GM20431 (cell line): ENCODE data around the gene GRIK2.

ENCODE experiments used
- in situ Hi-C: fragments of 300-500 bp; cut with MseI, MboI; formaldehyde crosslinking; loops from one replicate; pipeline ENCODE4 v1.15.0; 2020; ENCODE audit warnings: low sequenced_read_pairs; ENCODE audit not compliant: unreplicated experiment

GRIK2 gene

GRCh38 chr6:101931766-101932165 lies 538.3 kb downstream of the GRIK2 start:
- in situ Hi-C loops: no loop called here

- in situ Hi-C loops: no loop called here
Measured at GRCh38 chr6:101932704-101933103, 539.2 kb downstream of the GRIK2 start.

GRCh38 chr6:101935732-101936131 lies 542.2 kb downstream of the GRIK2 start:
- in situ Hi-C loops: no loop called here

- in situ Hi-C loops: no loop called here
Measured at GRCh38 chr6:101936516-101936915, 543.0 kb downstream of the GRIK2 start.

- in situ Hi-C loops: no loop called here
Measured at GRCh38 chr6:101937108-101937507, 543.6 kb downstream of the GRIK2 start.

GRCh38 chr6:101940391-101940790 lies 546.9 kb downstream of the GRIK2 start:
- in situ Hi-C loops: no loop called here

- in situ Hi-C loops: no loop called here
Measured at GRCh38 chr6:101956961-101957360, 563.5 kb downstream of the GRIK2 start.

- in situ Hi-C loops: no loop called here
Measured at GRCh38 chr6:101961357-101961756, 567.8 kb downstream of the GRIK2 start.

GRCh38 chr6:101980924-101981323 lies 587.4 kb downstream of the GRIK2 start:
- in situ Hi-C loops: no loop called here

- in situ Hi-C loops: no loop called here
Measured at GRCh38 chr6:101986476-101986875, 593.0 kb downstream of the GRIK2 start.

- in situ Hi-C loops: no loop called here
Measured at GRCh38 chr6:101992286-101992685, 598.8 kb downstream of the GRIK2 start.

- in situ Hi-C loops: no loop called here
Measured at GRCh38 chr6:101994521-101994920, 601.0 kb downstream of the GRIK2 start.

- in situ Hi-C loops: no loop called here
Measured at GRCh38 chr6:102015431-102015830, 621.9 kb downstream of the GRIK2 start.

GRCh38 chr6:102022281-102022680 lies 628.8 kb downstream of the GRIK2 start:
- in situ Hi-C loops: no loop called here

GRCh38 chr6:102022803-102023202 lies 629.3 kb downstream of the GRIK2 start:
- in situ Hi-C loops: no loop called here

- in situ Hi-C loops: no loop called here
Measured at GRCh38 chr6:102023977-102024657, 630.6 kb downstream of the GRIK2 start.

GRCh38 chr6:102026649-102027048 lies 633.1 kb downstream of the GRIK2 start:
- in situ Hi-C loops: no loop called here

- in situ Hi-C loops: no loop called here
Measured at GRCh38 chr6:102028176-102028575, 634.7 kb downstream of the GRIK2 start.

- in situ Hi-C loops: no loop called here
Measured at GRCh38 chr6:102038964-102039363, 645.5 kb downstream of the GRIK2 start.

- in situ Hi-C loops: no loop called here
Measured at GRCh38 chr6:102039441-102039840, 645.9 kb downstream of the GRIK2 start.

- in situ Hi-C loops: no loop called here
Measured at GRCh38 chr6:102051001-102051400, 657.5 kb downstream of the GRIK2 start.

GRCh38 chr6:102051720-102052119 lies 658.2 kb downstream of the GRIK2 start:
- in situ Hi-C loops: no loop called here
